ENCODE measurements around the gene PRADC1.
A peak's percentile ranks its signal among the peaks of the same experiment; 100 is the strongest.

- TF ChIP-seq CTCF (IDR thresholded peaks at IDR 0.05 in 2 of 3, conservative IDR thresholded peaks at IDR 0.05 in 1 of 3; ENCODE audit: borderline replicate concordance in 1 of 3, insufficient read depth in 1 of 3, low read depth in 2 of 3, low read length in 2 of 3) (no peak), EZH2 (IDR thresholded peaks at IDR 0.05) (no peak), EZH2phosphoT487 (IDR thresholded peaks at IDR 0.05; ENCODE audit: borderline replicate concordance) (no peak), MAX (IDR thresholded peaks at IDR 0.05) (no peak), POLR2A (IDR thresholded peaks at IDR 0.05; ENCODE audit: borderline replicate concordance, extremely low read depth, insufficient read depth, insufficient read length) (no peak), YY1 (IDR thresholded peaks at IDR 0.05; ENCODE audit: extremely low read depth, insufficient replicate concordance, low read depth, low read length) (no peak), FOSL1 (IDR thresholded peaks at IDR 0.05; ENCODE audit: low read depth) (no peak), SRF (IDR thresholded peaks at IDR 0.05; ENCODE audit: low read depth) (no peak), RAD21 (IDR thresholded peaks at IDR 0.05; ENCODE audit: low read depth) (no peak), ZNF274 (IDR thresholded peaks at IDR 0.05; ENCODE audit: low read depth, low read length) (no peak), POLR2AphosphoS5 (IDR thresholded peaks at IDR 0.05; ENCODE audit: low read depth, low read length) (peak; percentile 30; the same call in 1 of the 2 replicates), JUND (IDR thresholded peaks at IDR 0.05) (no peak), SIN3A (IDR thresholded peaks at IDR 0.05; ENCODE audit: low read depth) (no peak)
- TF ChIP-seq, protein P1, sequence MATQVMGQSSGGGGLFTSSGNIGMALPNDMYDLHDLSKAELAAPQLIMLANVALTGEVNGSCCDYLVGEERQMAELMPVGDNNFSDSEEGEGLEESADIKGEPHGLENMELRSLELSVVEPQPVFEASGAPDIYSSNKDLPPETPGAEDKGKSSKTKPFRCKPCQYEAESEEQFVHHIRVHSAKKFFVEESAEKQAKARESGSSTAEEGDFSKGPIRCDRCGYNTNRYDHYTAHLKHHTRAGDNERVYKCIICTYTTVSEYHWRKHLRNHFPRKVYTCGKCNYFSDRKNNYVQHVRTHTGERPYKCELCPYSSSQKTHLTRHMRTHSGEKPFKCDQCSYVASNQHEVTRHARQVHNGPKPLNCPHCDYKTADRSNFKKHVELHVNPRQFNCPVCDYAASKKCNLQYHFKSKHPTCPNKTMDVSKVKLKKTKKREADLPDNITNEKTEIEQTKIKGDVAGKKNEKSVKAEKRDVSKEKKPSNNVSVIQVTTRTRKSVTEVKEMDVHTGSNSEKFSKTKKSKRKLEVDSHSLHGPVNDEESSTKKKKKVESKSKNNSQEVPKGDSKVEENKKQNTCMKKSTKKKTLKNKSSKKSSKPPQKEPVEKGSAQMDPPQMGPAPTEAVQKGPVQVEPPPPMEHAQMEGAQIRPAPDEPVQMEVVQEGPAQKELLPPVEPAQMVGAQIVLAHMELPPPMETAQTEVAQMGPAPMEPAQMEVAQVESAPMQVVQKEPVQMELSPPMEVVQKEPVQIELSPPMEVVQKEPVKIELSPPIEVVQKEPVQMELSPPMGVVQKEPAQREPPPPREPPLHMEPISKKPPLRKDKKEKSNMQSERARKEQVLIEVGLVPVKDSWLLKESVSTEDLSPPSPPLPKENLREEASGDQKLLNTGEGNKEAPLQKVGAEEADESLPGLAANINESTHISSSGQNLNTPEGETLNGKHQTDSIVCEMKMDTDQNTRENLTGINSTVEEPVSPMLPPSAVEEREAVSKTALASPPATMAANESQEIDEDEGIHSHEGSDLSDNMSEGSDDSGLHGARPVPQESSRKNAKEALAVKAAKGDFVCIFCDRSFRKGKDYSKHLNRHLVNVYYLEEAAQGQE (IDR thresholded peaks at IDR 0.05; ENCODE audit: low read depth), result no peak
These were observed 22.1 kb upstream of the PRADC1 start for GRCh38 chr2:73255007-73255644.

All from HCT116 (cell line).